Heart right ventricle (tissue), 16 donors: ENCODE measurements around the gene GRIK5. TPM values are rescaled to one million over a fixed set of nuclear protein-coding genes. Genes with fewer than 3 reads are reported as not detected.
A peak's percentile ranks its signal among the peaks of the same experiment; 100 is the strongest.

Source experiments
- ATAC-seq, 8 donors: fragments of 200-7000 bp; cut with Tn5 transposase; one replicate each; pipeline ENCODE4 v1.9.1; 2020; ENCODE audit warnings: mild to moderate bottlenecking in 8 of 8, moderate library complexity in 8 of 8, moderate number of reproducible peaks in 1 of 8
- DNase-seq, 2 donors: peaks; one replicate each; pipeline ENCODE4 v3.0.0-alpha.2; 2020
- H3K27ac ChIP-seq, 10 donors: fragments of 200-600 bp; sonication (generic) in 2 of 10; one replicate each; pipeline versions ENCODE4 v1.5.0 to v1.8.0; 2020 to 2022; ENCODE audit warnings: mild to moderate bottlenecking in 3 of 10
- H3K27me3 ChIP-seq, 7 donors: fragments of 200-600 bp; one replicate each; pipeline ENCODE4 v1.8.0; 2021 to 2022; ENCODE audit warnings: mild to moderate bottlenecking in 2 of 7
- H3K36me3 ChIP-seq, 9 donors: fragments of 200-600 bp; sonication (generic) in 1 of 9; one replicate each; pipeline versions ENCODE4 v1.5.0 to v1.8.0; 2020 to 2022; ENCODE audit warnings: mild to moderate bottlenecking in 2 of 9
- H3K4me1 ChIP-seq, 9 donors: fragments of 200-600 bp; sonication (generic) in 1 of 9; one replicate each; pipeline versions ENCODE4 v1.5.0 to v1.8.0; 2020 to 2022; ENCODE audit warnings: mild to moderate bottlenecking in 4 of 9
- H3K4me3 ChIP-seq, 10 donors: fragments of 200-600 bp; sonication (generic) in 2 of 10; one replicate each; pipeline versions ENCODE4 v1.5.0 to v1.8.0; 2020 to 2022; ENCODE audit warnings: mild to moderate bottlenecking in 7 of 10, moderate library complexity in 2 of 10
- H3K9me3 ChIP-seq, 11 donors: fragments of 200-600 bp in 10 of 11; sonication (generic) in 2 of 11; one replicate each; pipeline versions ENCODE4 v1.5.0 to v1.8.0; 2013 to 2022; ENCODE audit warnings: mild to moderate bottlenecking in 2 of 11, control low read depth in 1 of 11, moderate library complexity in 1 of 11
- CTCF ChIP-seq, 9 donors: fragments of 200-600 bp; sonication (generic) in 2 of 9; IDR thresholded peaks; one replicate each; pipeline versions ENCODE4 v1.5.0 to v1.8.0; 2021 to 2022; ENCODE audit warnings: antibody characterized with exemption in 9 of 9, mild to moderate bottlenecking in 5 of 9, moderate library complexity in 1 of 9
- WGBS, 2 donors: extraction: QIAGEN DNeasy Blood & Tissue Kit; methylation state at CpG; one replicate each; pipeline ENCODE4 v1.1.7; 2013; ENCODE audit warnings: inconsistent platforms in 1 of 2; 5-methylcytosine and 5-hydroxymethylcytosine counted together
- intact Hi-C, 10 donors: fragments of 100-400 bp; cut with DNase I; formaldehyde crosslinking; loops; one replicate each; pipeline versions ENCODE4 v1.11.1 to v1.14.2; 2022
- polyA plus RNA-seq, 2 donors: library from polyadenylated mRNA; stranded (reverse); fragments of 200-250 nt; gene quantifications; one replicate each; pipeline ENCODE4 v1.2.3, GENCODE V29; 2013
- total RNA-seq, 10 donors: library from RNA; stranded (reverse); fragmentation: NEBNext Ultra II Directional in 3 of 10; extraction: Animal tissue kit (Norgen Biotek cat#: 25700) in 3 of 10; gene quantifications; one replicate each; pipeline versions ENCODE4 v1.2.1 to v1.2.4, GENCODE V29; 2021 to 2023
- donor health status: Arrhythmogenic right ventricular cardiomyopathy.
- donor health status: ischemic (EF 13 %, LVEDD 7.1; RV severe dilation, severe dysfunction).
- donor health status: healthy with polysubstance abuse.
- donor health status: DM: no; HTN: yes; CAD: no.
- donor health status: DM: no; HTN: no; CAD: no.
- donor health status: ischemic (EF 25% LVEDD 6.9; RV normal size, moderate dysfunction).
- donor health status: ischemic (EF 25% LVEDD 5.7; RV mildly dilated, moderate dysfunction).
- donor health status: healthy.
- donor health status: DM: yes; HTN: yes; CAD: no.
- donor health status: Ischemic cardiomyopathy.
- donor health status: ischemic (EF 35%, LVEDD 5.7; RV mildly dilated, moderate dysfunction).
- donor health status: nonischemic (EF 11% LVEDD 7.7; RV severe dilation, severe dysfunction).
- donor health status: DM: yes; HTN: yes; CAD: no.
- donor health status: PGD.
- donor health status: ischemic (EF 29% LVEDD 5.4; RV normal size, mild dysfunction).
- donor health status: nonischemic (EF 23%, LVEDD 6.1; RV moderate dilation, normal function).

GRIK5 gene
- total and polyA plus RNA-seq, 12 donors: 0.35 to 9.3 (median 2.9) TPM

- H3K4me3 ChIP-seq: no peak overlapping the region
- intact Hi-C loops: no loop called here
- no peak for TF ChIP-seq CTCF (IDR thresholded peaks at IDR 0.05)
- H3K36me3 ChIP-seq: no peaks in the 10 kb centered on the region
- H3K27me3 ChIP-seq: no peaks in the 10 kb centered on the region
- peaks cover 0 to 35% (median 15%) of the 10 kb centered on the region in 9 donors for H3K4me1 ChIP-seq
- 28 to 33% methylated on average over 12 of the region's 12 CpGs for WGBS, 2 donors
- peak; percentile 86 to 96 (median 91) for ATAC-seq
- H3K9me3 ChIP-seq: no peaks in the 10 kb centered on the region
- peak; percentile 75 to 76 for DNase-seq
- peak overlapping the region in 8 of 10 donors; percentile 20 to 81 (median 60) for H3K27ac ChIP-seq
Observed at GRCh38 chr19:42024622-42025111, 45.3 kb downstream of the GRIK5 start.

GRCh38 chr19:42023943-42024260, 46.1 kb downstream of the GRIK5 start:
- no peaks in the 10 kb centered on the region for H3K9me3 ChIP-seq
- intact Hi-C loops: no loop called here
- peaks cover 0 to 35% (median 15%) of the 10 kb centered on the region in 9 donors for H3K4me1 ChIP-seq
- no peak overlapping the region for H3K4me3 ChIP-seq
- 77 to 86% methylated on average over 4 of the region's 4 CpGs for WGBS, 2 donors
- no peaks in the 10 kb centered on the region for H3K27me3 ChIP-seq
- H3K27ac ChIP-seq: peak overlapping the region in 7 of 10 donors; percentile 48 to 81 (median 63)
- TF ChIP-seq CTCF (IDR thresholded peaks at IDR 0.05): no peak
- no peaks in the 10 kb centered on the region for H3K36me3 ChIP-seq
- no peak for DNase-seq
- ATAC-seq: no peak

- H3K36me3 ChIP-seq: no peaks in the 10 kb centered on the region
- H3K27me3 ChIP-seq: no peaks in the 10 kb centered on the region
- peaks cover 0 to 35% (median 15%) of the 10 kb centered on the region in 9 donors for H3K4me1 ChIP-seq
- H3K9me3 ChIP-seq: no peaks in the 10 kb centered on the region
- WGBS, 2 donors: 71 to 78% methylated on average over 17 of the region's 17 CpGs
- DNase-seq: no peak
- intact Hi-C loops: no loop called here
- no peak overlapping the region for H3K4me3 ChIP-seq
- ATAC-seq: peak in 2 of 8 donors; percentile 38 to 47
- H3K27ac ChIP-seq: peak overlapping the region in 1 of 10 donors; percentile 81
- TF ChIP-seq CTCF (IDR thresholded peaks at IDR 0.05): peak in 4 of 9 donors; percentile 12 to 38 (median 26)
Observed at GRCh38 chr19:42023121-42023942, 46.7 kb downstream of the GRIK5 start.

GRCh38 chr19:42022616-42023015, 47.4 kb downstream of the GRIK5 start:
- intact Hi-C loops: no loop called here
- no peak for TF ChIP-seq CTCF (IDR thresholded peaks at IDR 0.05)
- Histone ChIP-seq H3K4me3 (no peak overlapping the region), H3K4me1 (peaks cover 0 to 35% (median 15%) of the 10 kb centered on the region in 9 donors), H3K27me3 (no peaks in the 10 kb centered on the region), H3K9me3 (no peaks in the 10 kb centered on the region), H3K27ac (no peak overlapping the region), H3K36me3 (no peaks in the 10 kb centered on the region)
- 32 to 43% methylated on average over 5 of the region's 5 CpGs for WGBS, 2 donors
- ATAC-seq (peak in 2 of 8 donors; percentile 6 to 10), DNase-seq (no peak)
